Measurements from ENCODE around the gene BCAN.

- TF ChIP-seq, protein P1, sequence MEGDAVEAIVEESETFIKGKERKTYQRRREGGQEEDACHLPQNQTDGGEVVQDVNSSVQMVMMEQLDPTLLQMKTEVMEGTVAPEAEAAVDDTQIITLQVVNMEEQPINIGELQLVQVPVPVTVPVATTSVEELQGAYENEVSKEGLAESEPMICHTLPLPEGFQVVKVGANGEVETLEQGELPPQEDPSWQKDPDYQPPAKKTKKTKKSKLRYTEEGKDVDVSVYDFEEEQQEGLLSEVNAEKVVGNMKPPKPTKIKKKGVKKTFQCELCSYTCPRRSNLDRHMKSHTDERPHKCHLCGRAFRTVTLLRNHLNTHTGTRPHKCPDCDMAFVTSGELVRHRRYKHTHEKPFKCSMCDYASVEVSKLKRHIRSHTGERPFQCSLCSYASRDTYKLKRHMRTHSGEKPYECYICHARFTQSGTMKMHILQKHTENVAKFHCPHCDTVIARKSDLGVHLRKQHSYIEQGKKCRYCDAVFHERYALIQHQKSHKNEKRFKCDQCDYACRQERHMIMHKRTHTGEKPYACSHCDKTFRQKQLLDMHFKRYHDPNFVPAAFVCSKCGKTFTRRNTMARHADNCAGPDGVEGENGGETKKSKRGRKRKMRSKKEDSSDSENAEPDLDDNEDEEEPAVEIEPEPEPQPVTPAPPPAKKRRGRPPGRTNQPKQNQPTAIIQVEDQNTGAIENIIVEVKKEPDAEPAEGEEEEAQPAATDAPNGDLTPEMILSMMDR (IDR thresholded peaks at IDR 0.05; ENCODE audit: control extremely low read depth in 1 of 3, insufficient read depth in 1 of 3, low read depth in 1 of 3, low read length in 3 of 3) = no peak
- TF ChIP-seq EZH2 (IDR thresholded peaks at IDR 0.05; ENCODE audit: low read depth, low read length, severe bottlenecking) = no peak
- no peak for TF ChIP-seq RAD21 (IDR thresholded peaks at IDR 0.05 in 1 of 2, conservative IDR thresholded peaks at IDR 0.05 in 1 of 2; ENCODE audit: low read depth in 2 of 2, low read length in 2 of 2)
- TF ChIP-seq GABPA (IDR thresholded peaks at IDR 0.05; ENCODE audit: borderline replicate concordance, insufficient read depth, low read length) = no peak
- TF ChIP-seq JUND (IDR thresholded peaks at IDR 0.05; ENCODE audit: low read length) = no peak
- no peak for TF ChIP-seq EP300 (IDR thresholded peaks at IDR 0.05; ENCODE audit: borderline replicate concordance in 1 of 2, low read depth in 2 of 2, low read length in 2 of 2)
- no peak for TF ChIP-seq ZNF274 (IDR thresholded peaks at IDR 0.05; ENCODE audit: borderline replicate concordance, extremely low read depth, low read length)
- TF ChIP-seq, protein P2, sequence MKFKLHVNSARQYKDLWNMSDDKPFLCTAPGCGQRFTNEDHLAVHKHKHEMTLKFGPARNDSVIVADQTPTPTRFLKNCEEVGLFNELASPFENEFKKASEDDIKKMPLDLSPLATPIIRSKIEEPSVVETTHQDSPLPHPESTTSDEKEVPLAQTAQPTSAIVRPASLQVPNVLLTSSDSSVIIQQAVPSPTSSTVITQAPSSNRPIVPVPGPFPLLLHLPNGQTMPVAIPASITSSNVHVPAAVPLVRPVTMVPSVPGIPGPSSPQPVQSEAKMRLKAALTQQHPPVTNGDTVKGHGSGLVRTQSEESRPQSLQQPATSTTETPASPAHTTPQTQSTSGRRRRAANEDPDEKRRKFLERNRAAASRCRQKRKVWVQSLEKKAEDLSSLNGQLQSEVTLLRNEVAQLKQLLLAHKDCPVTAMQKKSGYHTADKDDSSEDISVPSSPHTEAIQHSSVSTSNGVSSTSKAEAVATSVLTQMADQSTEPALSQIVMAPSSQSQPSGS (IDR thresholded peaks at IDR 0.05; ENCODE audit: low read length) = no peak
- no peak for TF ChIP-seq RNF2 (IDR thresholded peaks at IDR 0.05; ENCODE audit: borderline replicate concordance, low read depth, low read length, missing control alignments, poor library complexity, severe bottlenecking)
- TF ChIP-seq FOSL1 (IDR thresholded peaks at IDR 0.05; ENCODE audit: insufficient read depth, low read depth, low read length) = no peak
- TF ChIP-seq CHD2 (IDR thresholded peaks at IDR 0.05; ENCODE audit: low read length) = no peak
- TF ChIP-seq TAF1 (IDR thresholded peaks at IDR 0.05; ENCODE audit: low read depth, low read length) = no peak
These were observed 61.4 kb downstream of the BCAN start for GRCh38 chr1:156703336-156703735.

All from H1 (cell line).